Fibroblast of lung (primary cell): ENCODE results near the gene USP7.

Source experiments
- EZH2 ChIP-seq: IDR thresholded peaks from 2 replicates; pipeline ENCODE4 v1.5.1; 2012; ENCODE audit warnings: low read length, control low read depth, mild to moderate bottlenecking; ENCODE audit errors: missing control alignments
- TF ChIP-seq, protein P1 (sequence below), 2 donors: IDR thresholded peaks in 1 of 2; conservative IDR thresholded peaks in 1 of 2; 1 replicate in 1 of 2; 2 replicates in 1 of 2; pipeline ENCODE4 v1.5.1; 2011 to 2012; ENCODE audit warnings: low read length in 2 of 2, control low read depth in 1 of 2, inconsistent platforms in 1 of 2, low read depth in 1 of 2, mild to moderate bottlenecking in 1 of 2

- TF ChIP-seq, protein P1, sequence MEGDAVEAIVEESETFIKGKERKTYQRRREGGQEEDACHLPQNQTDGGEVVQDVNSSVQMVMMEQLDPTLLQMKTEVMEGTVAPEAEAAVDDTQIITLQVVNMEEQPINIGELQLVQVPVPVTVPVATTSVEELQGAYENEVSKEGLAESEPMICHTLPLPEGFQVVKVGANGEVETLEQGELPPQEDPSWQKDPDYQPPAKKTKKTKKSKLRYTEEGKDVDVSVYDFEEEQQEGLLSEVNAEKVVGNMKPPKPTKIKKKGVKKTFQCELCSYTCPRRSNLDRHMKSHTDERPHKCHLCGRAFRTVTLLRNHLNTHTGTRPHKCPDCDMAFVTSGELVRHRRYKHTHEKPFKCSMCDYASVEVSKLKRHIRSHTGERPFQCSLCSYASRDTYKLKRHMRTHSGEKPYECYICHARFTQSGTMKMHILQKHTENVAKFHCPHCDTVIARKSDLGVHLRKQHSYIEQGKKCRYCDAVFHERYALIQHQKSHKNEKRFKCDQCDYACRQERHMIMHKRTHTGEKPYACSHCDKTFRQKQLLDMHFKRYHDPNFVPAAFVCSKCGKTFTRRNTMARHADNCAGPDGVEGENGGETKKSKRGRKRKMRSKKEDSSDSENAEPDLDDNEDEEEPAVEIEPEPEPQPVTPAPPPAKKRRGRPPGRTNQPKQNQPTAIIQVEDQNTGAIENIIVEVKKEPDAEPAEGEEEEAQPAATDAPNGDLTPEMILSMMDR (conservative IDR thresholded peaks at IDR 0.05 in 1 of 2, IDR thresholded peaks at IDR 0.05 in 1 of 2; ENCODE audit: low read depth in 1 of 2, low read length in 2 of 2): no peak
- TF ChIP-seq EZH2: no peak
These were observed 6.7 kb downstream of the USP7 start for GRCh38 chr16:8957063-8957397.
